ENCODE measurements around the gene IER3IP1.

DNA sequence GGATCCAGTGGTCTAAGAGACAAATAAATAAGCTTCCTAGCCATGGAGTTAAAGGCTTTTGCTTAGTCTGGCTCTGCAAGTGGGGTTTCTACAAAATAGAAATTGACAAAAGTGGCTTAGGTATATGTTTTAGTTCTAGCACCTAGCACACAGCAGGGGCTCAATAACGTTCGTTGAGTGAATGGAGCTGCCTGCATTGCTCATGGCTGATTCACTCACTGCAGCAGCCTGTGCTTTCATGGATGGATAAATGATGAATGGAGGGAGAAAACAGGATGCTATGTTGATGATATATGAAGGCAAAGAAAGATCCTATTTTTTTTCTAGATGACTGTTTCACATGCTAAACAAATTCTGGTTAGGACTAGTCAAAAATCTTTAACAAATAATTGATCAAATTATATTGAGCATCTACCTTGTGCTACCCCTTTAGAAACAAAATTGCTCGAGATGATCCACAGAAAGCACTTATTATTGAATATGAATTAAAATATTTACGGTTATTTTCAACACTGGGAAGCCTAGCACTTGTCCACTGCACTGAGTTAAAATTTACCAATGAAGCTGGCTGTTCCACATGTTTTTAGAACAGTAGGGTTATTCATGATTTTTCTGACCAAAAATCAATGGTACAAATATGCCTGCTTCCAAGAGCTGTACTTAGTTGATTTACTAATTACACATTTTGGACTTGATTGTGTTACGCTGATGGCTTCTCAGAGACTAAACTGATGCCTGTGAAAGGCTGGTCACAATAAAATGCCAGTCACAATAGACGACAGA, 65.5 kb downstream of the IER3IP1 start:
- TF ChIP-seq, protein P1, sequence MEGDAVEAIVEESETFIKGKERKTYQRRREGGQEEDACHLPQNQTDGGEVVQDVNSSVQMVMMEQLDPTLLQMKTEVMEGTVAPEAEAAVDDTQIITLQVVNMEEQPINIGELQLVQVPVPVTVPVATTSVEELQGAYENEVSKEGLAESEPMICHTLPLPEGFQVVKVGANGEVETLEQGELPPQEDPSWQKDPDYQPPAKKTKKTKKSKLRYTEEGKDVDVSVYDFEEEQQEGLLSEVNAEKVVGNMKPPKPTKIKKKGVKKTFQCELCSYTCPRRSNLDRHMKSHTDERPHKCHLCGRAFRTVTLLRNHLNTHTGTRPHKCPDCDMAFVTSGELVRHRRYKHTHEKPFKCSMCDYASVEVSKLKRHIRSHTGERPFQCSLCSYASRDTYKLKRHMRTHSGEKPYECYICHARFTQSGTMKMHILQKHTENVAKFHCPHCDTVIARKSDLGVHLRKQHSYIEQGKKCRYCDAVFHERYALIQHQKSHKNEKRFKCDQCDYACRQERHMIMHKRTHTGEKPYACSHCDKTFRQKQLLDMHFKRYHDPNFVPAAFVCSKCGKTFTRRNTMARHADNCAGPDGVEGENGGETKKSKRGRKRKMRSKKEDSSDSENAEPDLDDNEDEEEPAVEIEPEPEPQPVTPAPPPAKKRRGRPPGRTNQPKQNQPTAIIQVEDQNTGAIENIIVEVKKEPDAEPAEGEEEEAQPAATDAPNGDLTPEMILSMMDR (IDR thresholded peaks at IDR 0.05): no peak
- TF ChIP-seq ZFX (IDR thresholded peaks at IDR 0.05; ENCODE audit: borderline replicate concordance): no peak

Measured in 22Rv1 (cell line).